Neural progenitor cell (in vitro differentiated cells): Measurements from ENCODE around the gene KDM8. TPM values are rescaled to one million over a fixed set of nuclear protein-coding genes. Genes with fewer than 3 reads are reported as not detected.

Source experiments
- DNase-seq: peaks from one replicate; pipeline ENCODE4 v3.0.0-alpha.2; 2016; ENCODE audit warnings: low spot score
- H2AFZ ChIP-seq: fragments of 200-600 bp; sonication (generic); replicated peaks from 2 replicates; pipeline ENCODE4 v1.6.1; 2016; ENCODE audit warnings: antibody characterized with exemption
- H3F3A ChIP-seq: fragments of 200-600 bp; sonication (generic); 2 replicates; pipeline ENCODE4 v1.6.1; 2016; ENCODE audit warnings: antibody characterized with exemption, low read depth
- H3K27ac ChIP-seq: fragments of 200-600 bp; sonication (generic); 2 replicates; pipeline ENCODE4 v1.5.1; 2016; ENCODE audit warnings: mild to moderate bottlenecking
- H3K27me3 ChIP-seq: fragments of 200-600 bp; sonication (generic); 2 replicates; pipeline ENCODE4 v1.6.1; 2016; ENCODE audit warnings: mild to moderate bottlenecking, moderate library complexity
- H3K36me3 ChIP-seq: fragments of 200-600 bp; sonication (generic); 2 replicates; pipeline ENCODE4 v1.5.1; 2016
- H3K4me1 ChIP-seq: fragments of 200-600 bp; sonication (generic); 2 replicates; pipeline ENCODE4 v1.6.1; 2016; ENCODE audit warnings: mixed run types
- H3K4me2 ChIP-seq: fragments of 200-600 bp; sonication (generic); 2 replicates; pipeline ENCODE4 v1.6.1; 2016
- H3K4me3 ChIP-seq: fragments of 200-600 bp; sonication (generic); 2 replicates; pipeline ENCODE4 v1.5.1; 2016
- H3K79me2 ChIP-seq: fragments of 200-600 bp; sonication (generic); 2 replicates; pipeline ENCODE4 v1.6.1; 2016; ENCODE audit warnings: low read depth
- H3K9ac ChIP-seq: fragments of 200-600 bp; sonication (generic); 2 replicates; pipeline ENCODE4 v1.6.1; 2016
- H3K9me3 ChIP-seq: fragments of 200-600 bp; sonication (generic); 2 replicates; pipeline ENCODE4 v1.5.1; 2016; ENCODE audit warnings: low read depth
- H4K20me1 ChIP-seq: fragments of 200-600 bp; sonication (generic); 2 replicates; pipeline ENCODE4 v1.6.1; 2016; ENCODE audit warnings: low read depth
- H3K27ac Mint-ChIP-seq: 3 replicates; pipeline ENCODE4 v1.8.0; 2021; ENCODE audit warnings: mixed read lengths
- H3K27me3 Mint-ChIP-seq: 2 replicates; pipeline ENCODE4 v1.8.0; 2022; ENCODE audit warnings: low read depth, mild to moderate bottlenecking, inconsistent platforms, moderate library complexity, mixed read lengths; ENCODE audit not compliant: insufficient read depth
- H3K36me3 Mint-ChIP-seq: 3 replicates; pipeline ENCODE4 v1.8.0; 2021; ENCODE audit warnings: mixed read lengths
- H3K4me1 Mint-ChIP-seq: 3 replicates; pipeline ENCODE4 v1.8.0; 2021; ENCODE audit warnings: mixed read lengths
- H3K4me3 Mint-ChIP-seq: 3 replicates; pipeline ENCODE4 v1.8.0; 2021; ENCODE audit warnings: mild to moderate bottlenecking, moderate library complexity, mixed read lengths
- H3K9me3 Mint-ChIP-seq: 3 replicates; pipeline ENCODE4 v1.8.0; 2020; ENCODE audit warnings: mixed read lengths
- EZH2 ChIP-seq: fragments of 200-600 bp; sonication (generic); IDR thresholded peaks from 2 replicates; pipeline ENCODE4 v1.6.1; 2017; ENCODE audit warnings: antibody characterized with exemption, mild to moderate bottlenecking, moderate library complexity
- EZH2phosphoT487 ChIP-seq: fragments of 200-600 bp; sonication (generic); IDR thresholded peaks from 2 replicates; pipeline ENCODE4 v1.6.1; 2017; ENCODE audit warnings: antibody characterized with exemption
- total RNA-seq: library from RNA; depleted of rRNA; stranded (reverse); fragments of >200 nt; gene quantifications from 2 replicates; pipeline ENCODE4 v1.2.3, GENCODE V29; 2015; ENCODE audit warnings: low replicate concordance
- TF ChIP-seq, protein P1 (sequence below): fragments of 200-600 bp; sonication (generic); IDR thresholded peaks from 2 replicates; pipeline ENCODE4 v1.5.1; 2017; ENCODE audit warnings: antibody characterized with exemption, mild to moderate bottlenecking

KDM8 gene
- total RNA-seq, 1 donor from 2014 or later: 6.5 TPM

GRCh38 chr16:27220120-27220519 is 16.8 kb downstream of the KDM8 start:
- Histone ChIP-seq H3K36me3 (no peaks in the 10 kb centered on the region), H4K20me1 (no peaks in the 10 kb centered on the region), H3F3A (no peaks in the 10 kb centered on the region), H3K79me2 (no peaks in the 10 kb centered on the region), H2AFZ (no peak overlapping the region), H3K4me1 (no peaks in the 10 kb centered on the region), H3K4me3 (no peak overlapping the region), H3K4me2 (no peak overlapping the region), H3K9me3 (no peaks in the 10 kb centered on the region), H3K27me3 (no peaks in the 10 kb centered on the region), H3K27ac (no peak overlapping the region), H3K9ac (no peak overlapping the region)
- H3K4me3 Mint-ChIP-seq: no peak overlapping the region
- peaks cover 4% of the 10 kb centered on the region for H3K27me3 Mint-ChIP-seq
- H3K27ac Mint-ChIP-seq: no peak overlapping the region
- H3K9me3 Mint-ChIP-seq: no peaks in the 10 kb centered on the region
- H3K4me1 Mint-ChIP-seq: peaks cover 10% of the 10 kb centered on the region
- H3K36me3 Mint-ChIP-seq: peaks cover 4% of the 10 kb centered on the region
- DNase-seq: no peak
- TF ChIP-seq EZH2 (no peak), EZH2phosphoT487 (no peak)
- TF ChIP-seq, protein P1, sequence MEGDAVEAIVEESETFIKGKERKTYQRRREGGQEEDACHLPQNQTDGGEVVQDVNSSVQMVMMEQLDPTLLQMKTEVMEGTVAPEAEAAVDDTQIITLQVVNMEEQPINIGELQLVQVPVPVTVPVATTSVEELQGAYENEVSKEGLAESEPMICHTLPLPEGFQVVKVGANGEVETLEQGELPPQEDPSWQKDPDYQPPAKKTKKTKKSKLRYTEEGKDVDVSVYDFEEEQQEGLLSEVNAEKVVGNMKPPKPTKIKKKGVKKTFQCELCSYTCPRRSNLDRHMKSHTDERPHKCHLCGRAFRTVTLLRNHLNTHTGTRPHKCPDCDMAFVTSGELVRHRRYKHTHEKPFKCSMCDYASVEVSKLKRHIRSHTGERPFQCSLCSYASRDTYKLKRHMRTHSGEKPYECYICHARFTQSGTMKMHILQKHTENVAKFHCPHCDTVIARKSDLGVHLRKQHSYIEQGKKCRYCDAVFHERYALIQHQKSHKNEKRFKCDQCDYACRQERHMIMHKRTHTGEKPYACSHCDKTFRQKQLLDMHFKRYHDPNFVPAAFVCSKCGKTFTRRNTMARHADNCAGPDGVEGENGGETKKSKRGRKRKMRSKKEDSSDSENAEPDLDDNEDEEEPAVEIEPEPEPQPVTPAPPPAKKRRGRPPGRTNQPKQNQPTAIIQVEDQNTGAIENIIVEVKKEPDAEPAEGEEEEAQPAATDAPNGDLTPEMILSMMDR: no peak

DNA sequence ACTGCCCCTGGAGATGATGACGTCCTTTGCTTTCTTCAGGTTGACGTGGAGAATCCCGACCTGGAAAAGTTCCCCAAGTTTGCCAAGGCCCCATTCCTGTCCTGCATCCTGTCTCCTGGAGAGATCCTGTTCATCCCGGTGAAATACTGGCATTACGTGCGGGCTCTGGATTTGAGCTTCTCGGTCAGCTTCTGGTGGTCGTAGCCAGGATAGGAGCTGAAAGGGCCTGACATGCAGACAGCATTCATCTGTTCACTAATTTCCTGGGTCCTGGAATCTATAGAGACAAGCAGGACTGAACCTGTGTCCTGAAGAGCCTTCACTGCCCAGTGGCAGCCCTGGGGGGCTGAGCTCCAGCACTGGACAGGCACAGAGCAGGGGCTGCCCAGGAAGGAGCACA is 17.2 kb downstream of the KDM8 start:
- Mint-ChIP-seq H3K4me3 (no peak overlapping the region), H3K27ac (no peak overlapping the region), H3K27me3 (peaks cover 4% of the 10 kb centered on the region), H3K36me3 (peaks cover 3% of the 10 kb centered on the region), H3K9me3 (no peaks in the 10 kb centered on the region), H3K4me1 (peaks cover 9% of the 10 kb centered on the region)
- no peaks in the 10 kb centered on the region for H3K36me3 ChIP-seq
- H2AFZ ChIP-seq: no peak overlapping the region
- H3K9ac ChIP-seq: no peak overlapping the region
- no peaks in the 10 kb centered on the region for H3K79me2 ChIP-seq
- TF ChIP-seq EZH2phosphoT487: no peak
- TF ChIP-seq, protein P1: no peak
- TF ChIP-seq EZH2: no peak
- no peaks in the 10 kb centered on the region for H3K4me1 ChIP-seq
- H3K4me2 ChIP-seq: no peak overlapping the region
- H3K27ac ChIP-seq: no peak overlapping the region
- DNase-seq: no peak
- no peaks in the 10 kb centered on the region for H3F3A ChIP-seq
- H3K27me3 ChIP-seq: no peaks in the 10 kb centered on the region
- no peak overlapping the region for H3K4me3 ChIP-seq
- H4K20me1 ChIP-seq: no peaks in the 10 kb centered on the region
- no peaks in the 10 kb centered on the region for H3K9me3 ChIP-seq

DNA sequence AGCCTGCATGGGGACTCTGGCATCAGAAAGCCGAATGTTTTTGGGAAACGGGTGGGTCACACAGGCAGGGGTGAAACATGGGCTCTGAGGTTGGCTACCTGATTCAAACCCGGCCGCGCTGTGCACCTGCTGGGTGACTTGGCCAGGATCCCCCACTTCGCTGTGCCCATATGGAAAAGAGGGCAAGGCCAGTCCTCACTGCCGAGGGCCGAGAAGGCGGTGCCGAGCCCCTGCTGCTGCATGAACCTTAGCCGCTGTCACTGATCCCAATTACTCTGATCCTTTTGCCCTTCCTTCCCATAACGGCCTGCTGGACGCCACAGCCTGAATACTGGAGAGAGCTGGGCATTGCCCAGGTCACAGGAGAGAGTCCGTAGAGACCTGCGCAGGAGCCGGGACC is 17.7 kb downstream of the KDM8 start:
- H3K9me3 Mint-ChIP-seq: no peaks in the 10 kb centered on the region
- Histone ChIP-seq H3K36me3 (no peaks in the 10 kb centered on the region), H3K27me3 (no peaks in the 10 kb centered on the region), H3K79me2 (no peaks in the 10 kb centered on the region), H3K9me3 (no peaks in the 10 kb centered on the region), H3K4me2 (no peak overlapping the region), H3K4me1 (no peaks in the 10 kb centered on the region), H3K9ac (no peak overlapping the region), H3K27ac (no peak overlapping the region), H3F3A (no peaks in the 10 kb centered on the region), H3K4me3 (no peak overlapping the region), H4K20me1 (no peaks in the 10 kb centered on the region), H2AFZ (no peak overlapping the region)
- TF ChIP-seq EZH2phosphoT487 (no peak), EZH2 (no peak)
- TF ChIP-seq, protein P1: no peak
- H3K36me3 Mint-ChIP-seq: peaks cover 2% of the 10 kb centered on the region
- peaks cover 4% of the 10 kb centered on the region for H3K27me3 Mint-ChIP-seq
- no peak for DNase-seq
- no peak overlapping the region for H3K27ac Mint-ChIP-seq
- peaks cover 10% of the 10 kb centered on the region for H3K4me1 Mint-ChIP-seq
- no peak overlapping the region for H3K4me3 Mint-ChIP-seq
